ENCODE data around the gene DYSF. TPM values are rescaled to one million over a fixed set of nuclear protein-coding genes. Genes with fewer than 3 reads are reported as not detected.

The DYSF gene
- total RNA-seq, 1 experiment from 2014 or later: 5.5 TPM

GRCh38 chr2:71720283-71720560, 266.9 kb downstream of the DYSF start:
- Histone ChIP-seq H3K4me1 (ENCODE audit: insufficient read depth, low read length) (no peaks in the 10 kb centered on the region), H4K8ac (replicated peaks; ENCODE audit: insufficient read length, low read depth, low read length) (no peak overlapping the region), H3K27ac (ENCODE audit: insufficient read length, low read depth, low read length) (no peak overlapping the region), H3K4ac (ENCODE audit: low read depth, low read length) (no peak overlapping the region), H3T11ph (ENCODE audit: low read length) (no peak overlapping the region), H3K9ac (ENCODE audit: extremely low read depth, insufficient read length, low read length) (no peak overlapping the region), H3K79me1 (ENCODE audit: insufficient read depth, low read depth, low read length, poor library complexity, severe bottlenecking) (no peaks in the 10 kb centered on the region), H4K5ac (ENCODE audit: insufficient read length, low read depth, low read length) (no peak overlapping the region), H2BK12ac (ENCODE audit: insufficient read length, low read depth, low read length) (no peak overlapping the region), H2BK20ac (ENCODE audit: low read depth, low read length, poor library complexity, severe bottlenecking) (no peak overlapping the region), H2BK5ac (ENCODE audit: insufficient read length, low read length) (no peak overlapping the region), H3K23ac (ENCODE audit: insufficient read length, low read depth, low read length) (no peak overlapping the region), H2BK120ac (ENCODE audit: low read depth, low read length, poor library complexity, severe bottlenecking) (no peak overlapping the region), H3K79me2 (ENCODE audit: insufficient read depth, low read length) (no peaks in the 10 kb centered on the region), H3K23me2 (ENCODE audit: insufficient read length, low read depth, low read length, poor library complexity, severe bottlenecking) (no peaks in the 10 kb centered on the region), H4K20me1 (ENCODE audit: control insufficient read depth, insufficient read depth, insufficient read length) (no peaks in the 10 kb centered on the region), H3K27me3 (ENCODE audit: insufficient read depth, low read length) (no peaks in the 10 kb centered on the region), H3K56ac (ENCODE audit: insufficient read length, low read depth, low read length) (no peak overlapping the region), H4K91ac (ENCODE audit: insufficient read length, low read depth, low read length) (no peak overlapping the region), H2AFZ (ENCODE audit: low read length) (no peak overlapping the region), H3K9me3 (ENCODE audit: control insufficient read depth, low read depth, low read length) (no peaks in the 10 kb centered on the region), H2BK15ac (ENCODE audit: low read depth, low read length) (no peak overlapping the region), H3K14ac (ENCODE audit: insufficient read depth, low read length) (peak overlapping the region; percentile 57; the same call in 1 of the 2 replicates), H2AK5ac (ENCODE audit: insufficient read length, low read length) (no peak overlapping the region), H3K4me2 (ENCODE audit: insufficient read depth, insufficient read length, low read length) (no peak overlapping the region), H3K18ac (ENCODE audit: insufficient read length, low read depth, low read length) (no peak overlapping the region)
- H3K9me3 Mint-ChIP-seq: peaks cover 5 to 6% of the 10 kb centered on the region in 2 experiments; a peak in 4 of 5 replicates
- H3K36me3 Mint-ChIP-seq (ENCODE audit: insufficient read depth in 1 of 3, low read depth in 3 of 3): peaks cover 0 to 2% (median 0%) of the 10 kb centered on the region in 3 experiments; a peak in 3 of 7 replicates
- no peak for TF ChIP-seq CTCF (conservative IDR thresholded peaks at IDR 0.05)
- H3K27me3 Mint-ChIP-seq (ENCODE audit: low read depth): peaks cover 6% of the 10 kb centered on the region
- no peak overlapping the region for H3K4me3 Mint-ChIP-seq
- no peak overlapping the region for H3K27ac Mint-ChIP-seq
- no peak for DNase-seq
- no peaks in the 10 kb centered on the region for H3K4me1 Mint-ChIP-seq

Data from H9 (cell line).